Endothelial cell (in vitro differentiated cells): ENCODE data around the gene LSM3. TPM values are rescaled to one million over a fixed set of nuclear protein-coding genes. Genes with fewer than 3 reads are reported as not detected.

ENCODE experiments used
- DNase-seq: peaks from one replicate; pipeline ENCODE4 v3.0.0; 2021; ENCODE audit warnings: low spot score
- H3K27ac Mint-ChIP-seq: one replicate; pipeline ENCODE4 v1.8.0; 2021; ENCODE audit warnings: mixed read lengths, inconsistent platforms; ENCODE audit not compliant: unreplicated experiment
- H3K27me3 Mint-ChIP-seq: one replicate; pipeline ENCODE4 v1.8.0; 2021; ENCODE audit warnings: mild to moderate bottlenecking, moderate library complexity, mixed read lengths, inconsistent platforms; ENCODE audit not compliant: unreplicated experiment
- H3K36me3 Mint-ChIP-seq: one replicate; pipeline ENCODE4 v1.8.0; 2021; ENCODE audit warnings: mild to moderate bottlenecking, low read depth, mixed read lengths, inconsistent platforms; ENCODE audit not compliant: unreplicated experiment
- H3K4me1 Mint-ChIP-seq: one replicate; pipeline ENCODE4 v1.8.0; 2021; ENCODE audit warnings: mild to moderate bottlenecking, mixed read lengths, inconsistent platforms; ENCODE audit not compliant: unreplicated experiment
- H3K4me3 Mint-ChIP-seq: one replicate; pipeline ENCODE4 v1.8.0; 2021; ENCODE audit warnings: mild to moderate bottlenecking, mixed read lengths, inconsistent platforms; ENCODE audit not compliant: unreplicated experiment
- H3K9me3 Mint-ChIP-seq: one replicate; pipeline ENCODE4 v1.8.0; 2021; ENCODE audit warnings: mixed read lengths, inconsistent platforms; ENCODE audit not compliant: unreplicated experiment
- total RNA-seq: library from RNA; stranded (reverse); fragmentation: NEBNext Ultra II Directional; extraction: Animal tissue kit (Norgen Biotek cat#: 25700); gene quantifications from one replicate; pipeline ENCODE4 v1.2.1, GENCODE V29; 2021; ENCODE audit not compliant: unreplicated experiment
- TF ChIP-seq, protein P1 (sequence below): fragments of 200-600 bp; sonication (generic); IDR thresholded peaks from one replicate; pipeline ENCODE4 v1.5.0; 2021; ENCODE audit warnings: antibody characterized with exemption; ENCODE audit not compliant: unreplicated experiment

The LSM3 gene
- total RNA-seq, 1 donor from 2014 or later: 14.7 TPM

GRCh38 chr3:14221902-14222301 lies 43.3 kb downstream of the LSM3 start:
- TF ChIP-seq, protein P1, sequence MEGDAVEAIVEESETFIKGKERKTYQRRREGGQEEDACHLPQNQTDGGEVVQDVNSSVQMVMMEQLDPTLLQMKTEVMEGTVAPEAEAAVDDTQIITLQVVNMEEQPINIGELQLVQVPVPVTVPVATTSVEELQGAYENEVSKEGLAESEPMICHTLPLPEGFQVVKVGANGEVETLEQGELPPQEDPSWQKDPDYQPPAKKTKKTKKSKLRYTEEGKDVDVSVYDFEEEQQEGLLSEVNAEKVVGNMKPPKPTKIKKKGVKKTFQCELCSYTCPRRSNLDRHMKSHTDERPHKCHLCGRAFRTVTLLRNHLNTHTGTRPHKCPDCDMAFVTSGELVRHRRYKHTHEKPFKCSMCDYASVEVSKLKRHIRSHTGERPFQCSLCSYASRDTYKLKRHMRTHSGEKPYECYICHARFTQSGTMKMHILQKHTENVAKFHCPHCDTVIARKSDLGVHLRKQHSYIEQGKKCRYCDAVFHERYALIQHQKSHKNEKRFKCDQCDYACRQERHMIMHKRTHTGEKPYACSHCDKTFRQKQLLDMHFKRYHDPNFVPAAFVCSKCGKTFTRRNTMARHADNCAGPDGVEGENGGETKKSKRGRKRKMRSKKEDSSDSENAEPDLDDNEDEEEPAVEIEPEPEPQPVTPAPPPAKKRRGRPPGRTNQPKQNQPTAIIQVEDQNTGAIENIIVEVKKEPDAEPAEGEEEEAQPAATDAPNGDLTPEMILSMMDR: no peak
- no peak for DNase-seq
- Mint-ChIP-seq H3K4me3 (no peak overlapping the region), H3K4me1 (peaks cover 22% of the 10 kb centered on the region), H3K36me3 (peaks cover 4% of the 10 kb centered on the region), H3K9me3 (no peaks in the 10 kb centered on the region), H3K27ac (no peak overlapping the region), H3K27me3 (peaks cover 4% of the 10 kb centered on the region)

GRCh38 chr3:14222457-14222856 lies 43.8 kb downstream of the LSM3 start:
- H3K4me3 Mint-ChIP-seq: no peak overlapping the region
- H3K9me3 Mint-ChIP-seq: no peaks in the 10 kb centered on the region
- peaks cover 23% of the 10 kb centered on the region for H3K4me1 Mint-ChIP-seq
- H3K27ac Mint-ChIP-seq: no peak overlapping the region
- TF ChIP-seq, protein P1: no peak
- peaks cover 4% of the 10 kb centered on the region for H3K27me3 Mint-ChIP-seq
- DNase-seq: no peak
- peaks cover 4% of the 10 kb centered on the region for H3K36me3 Mint-ChIP-seq

- Mint-ChIP-seq H3K36me3 (peaks cover 3% of the 10 kb centered on the region), H3K4me3 (no peak overlapping the region), H3K4me1 (peaks cover 23% of the 10 kb centered on the region), H3K27ac (no peak overlapping the region), H3K27me3 (peaks cover 4% of the 10 kb centered on the region), H3K9me3 (no peaks in the 10 kb centered on the region)
- TF ChIP-seq, protein P1: no peak
- DNase-seq: no peak
Observed at GRCh38 chr3:14222900-14223594, 44.4 kb downstream of the LSM3 start.

DNA sequence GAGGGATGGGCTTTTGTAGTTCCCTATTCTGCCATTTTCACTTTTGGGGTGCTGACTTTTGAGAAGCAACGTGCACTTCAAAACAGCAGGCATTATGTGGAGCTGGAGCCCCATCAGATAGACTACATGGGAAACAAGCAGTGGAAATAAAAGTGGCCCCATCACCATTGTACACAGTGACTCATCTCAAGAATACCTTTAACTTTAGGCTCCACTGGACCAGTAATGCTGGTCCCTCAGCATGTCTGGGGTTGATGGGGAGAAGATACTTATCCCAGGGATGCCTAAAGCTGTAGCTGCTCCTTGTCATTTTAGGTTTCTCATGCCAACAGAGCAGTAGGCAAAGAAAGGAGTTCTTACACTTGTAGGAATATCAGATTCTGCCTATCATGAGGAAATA lies 45.0 kb downstream of the LSM3 start:
- H3K4me3 Mint-ChIP-seq: no peak overlapping the region
- no peaks in the 10 kb centered on the region for H3K36me3 Mint-ChIP-seq
- no peak overlapping the region for H3K27ac Mint-ChIP-seq
- no peak for DNase-seq
- H3K9me3 Mint-ChIP-seq: no peaks in the 10 kb centered on the region
- peaks cover 23% of the 10 kb centered on the region for H3K4me1 Mint-ChIP-seq
- peaks cover 4% of the 10 kb centered on the region for H3K27me3 Mint-ChIP-seq
- TF ChIP-seq, protein P1: no peak

GRCh38 chr3:14224895-14225294 lies 46.3 kb downstream of the LSM3 start:
- peaks cover 4% of the 10 kb centered on the region for H3K27me3 Mint-ChIP-seq
- no peak for DNase-seq
- H3K4me1 Mint-ChIP-seq: peaks cover 23% of the 10 kb centered on the region
- TF ChIP-seq, protein P1: no peak
- H3K27ac Mint-ChIP-seq: no peak overlapping the region
- H3K36me3 Mint-ChIP-seq: no peaks in the 10 kb centered on the region
- no peak overlapping the region for H3K4me3 Mint-ChIP-seq
- no peaks in the 10 kb centered on the region for H3K9me3 Mint-ChIP-seq
